ACC112 (cell line): ENCODE results near the gene CFAP126.
A peak's percentile ranks its signal among the peaks of the same experiment; 100 is the strongest.
"Not testable (repeated sequence)": the region's sequence is repeated elsewhere in the genome, so short reads cannot be mapped to it uniquely, and the experiment has no call there.

ENCODE experiments used
- H2AFZ ChIP-seq: fragments of 200-600 bp; sonication (generic); one replicate; pipeline ENCODE4 v1.6.0; 2017; ENCODE audit warnings: antibody characterized with exemption, low read length; ENCODE audit not compliant: unreplicated experiment
- H3K27ac ChIP-seq: fragments of 200-600 bp; sonication (generic); 2 replicates; pipeline ENCODE4 v1.5.1; 2014; ENCODE audit warnings: low read depth, mild to moderate bottlenecking, antibody characterized with exemption, low read length, moderate library complexity
- H3K27me3 ChIP-seq: fragments of 200-600 bp; sonication (generic); 2 replicates; pipeline ENCODE4 v1.6.1; 2014; ENCODE audit warnings: mild to moderate bottlenecking, antibody characterized with exemption, low read length, moderate library complexity, mixed read lengths; ENCODE audit not compliant: insufficient read depth
- H3K36me3 ChIP-seq: fragments of 200-600 bp; sonication (generic); 2 replicates; pipeline ENCODE4 v1.6.1; 2016; ENCODE audit warnings: mild to moderate bottlenecking, antibody characterized with exemption, low read length, moderate library complexity, mixed read lengths; ENCODE audit not compliant: insufficient read depth
- H3K4me1 ChIP-seq: fragments of 200-600 bp; sonication (generic); one replicate; pipeline ENCODE4 v1.6.1; 2016; ENCODE audit warnings: low read length, mixed read lengths; ENCODE audit not compliant: insufficient read depth, unreplicated experiment, control insufficient read depth
- H3K4me3 ChIP-seq: fragments of 200-600 bp; sonication (generic); 2 replicates; pipeline ENCODE4 v1.5.1; 2014; ENCODE audit warnings: mild to moderate bottlenecking, low read depth, low read length
- H3K79me2 ChIP-seq: fragments of 200-600 bp; sonication (generic); one replicate; pipeline ENCODE4 v1.6.0; 2016; ENCODE audit warnings: low read length; ENCODE audit not compliant: control insufficient read depth, unreplicated experiment, insufficient read depth

The CFAP126 gene

DNA sequence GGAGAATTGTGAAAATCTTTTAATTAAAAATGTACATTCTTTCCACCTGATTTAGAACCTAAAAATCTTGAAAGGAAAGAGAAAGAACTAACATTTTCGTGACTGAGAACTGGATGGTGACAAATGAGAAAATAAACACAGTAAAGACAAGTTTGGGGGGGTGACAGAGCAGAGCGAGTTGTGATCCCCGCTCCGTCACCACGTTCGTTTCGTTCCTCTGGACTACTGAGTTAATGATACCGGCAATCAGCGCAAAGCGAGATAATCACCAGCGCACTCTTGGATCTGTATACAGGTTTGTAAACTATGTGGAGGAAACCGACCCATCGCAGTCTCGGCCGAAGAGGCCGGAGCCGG lies 31.2 kb upstream of the CFAP126 start:
- Histone ChIP-seq H3K4me3 (peak overlapping the region; percentile 86), H3K79me2 (no peaks in the 10 kb centered on the region), H3K27me3 (no peaks in the 10 kb centered on the region), H2AFZ (peak overlapping the region; percentile 99), H3K4me1 (peaks cover 12% of the 10 kb centered on the region), H3K36me3 (no peaks in the 10 kb centered on the region), H3K27ac (peak overlapping the region; percentile 99)

DNA sequence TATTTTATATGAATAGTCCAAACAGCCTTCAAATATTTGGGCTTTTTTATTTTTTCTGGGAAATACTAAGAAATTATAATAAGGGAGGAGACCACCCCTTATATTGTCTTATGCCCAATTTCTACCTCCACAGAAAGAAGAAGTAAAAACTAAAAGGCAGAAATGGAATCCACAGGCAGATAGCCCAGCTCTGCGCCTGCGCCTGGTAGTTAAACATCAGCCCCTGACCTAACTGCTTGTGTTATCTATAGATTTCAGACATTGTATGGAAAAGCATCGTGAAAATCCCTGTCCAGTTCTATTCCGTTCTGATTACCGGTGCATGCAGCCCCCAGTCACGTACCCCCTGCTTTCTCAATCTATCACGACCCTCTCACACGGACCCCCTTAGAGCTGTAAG lies 29.4 kb upstream of the CFAP126 start:
- not testable (repeated sequence) for H3K27me3 ChIP-seq, H3K79me2 ChIP-seq, H3K4me3 ChIP-seq, H3K27ac ChIP-seq, H3K36me3 ChIP-seq, H2AFZ ChIP-seq, H3K4me1 ChIP-seq

DNA sequence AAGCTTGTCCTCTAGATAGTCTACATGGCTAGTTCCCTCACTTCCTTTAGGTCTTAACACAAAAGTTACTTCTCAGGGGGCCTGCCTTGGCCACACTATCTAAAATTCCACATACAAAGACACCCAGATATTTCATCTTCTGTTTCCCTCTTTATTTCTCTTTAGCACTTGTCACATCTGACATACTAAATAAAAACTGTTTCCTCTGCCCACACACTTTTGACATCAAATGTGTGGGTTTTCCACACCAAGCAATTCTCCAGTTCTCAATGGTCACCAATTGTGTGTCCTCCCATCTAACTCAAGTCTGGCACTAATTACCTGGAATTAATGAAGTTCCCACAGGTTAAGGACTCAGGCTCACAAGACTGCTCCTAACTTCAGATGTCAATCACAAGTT lies 25.5 kb upstream of the CFAP126 start:
- Histone ChIP-seq H3K27me3 (no peaks in the 10 kb centered on the region), H3K4me1 (no peaks in the 10 kb centered on the region), H3K27ac (no peak overlapping the region), H3K36me3 (no peaks in the 10 kb centered on the region), H3K4me3 (no peak overlapping the region), H2AFZ (no peak overlapping the region), H3K79me2 (no peaks in the 10 kb centered on the region)

DNA sequence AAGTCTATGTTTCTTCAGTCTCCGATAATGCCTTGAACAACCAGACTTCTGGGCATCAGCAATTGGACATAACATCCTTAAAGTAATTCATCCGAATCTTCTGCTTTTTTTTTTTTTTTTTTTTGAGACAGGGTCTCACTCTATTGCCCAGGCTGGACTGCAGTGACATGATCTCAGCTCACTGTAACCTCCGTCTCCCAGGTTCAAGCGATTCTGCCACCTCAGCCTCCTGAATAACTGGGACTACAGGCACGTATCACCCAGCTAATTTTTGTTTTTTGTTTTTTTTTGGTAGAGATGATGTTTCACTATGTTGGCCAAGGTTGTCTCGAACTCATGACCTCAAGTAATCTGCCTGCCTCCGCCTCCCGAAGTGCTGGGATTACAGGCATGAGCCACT lies 23.9 kb upstream of the CFAP126 start:
- H3K4me3 ChIP-seq, result no peak overlapping the region
- H3K27me3 ChIP-seq, result no peaks in the 10 kb centered on the region
- H3K36me3 ChIP-seq, result no peaks in the 10 kb centered on the region
- no peaks in the 10 kb centered on the region for H3K4me1 ChIP-seq
- H3K27ac ChIP-seq, result no peak overlapping the region
- no peaks in the 10 kb centered on the region for H3K79me2 ChIP-seq
- no peak overlapping the region for H2AFZ ChIP-seq

DNA sequence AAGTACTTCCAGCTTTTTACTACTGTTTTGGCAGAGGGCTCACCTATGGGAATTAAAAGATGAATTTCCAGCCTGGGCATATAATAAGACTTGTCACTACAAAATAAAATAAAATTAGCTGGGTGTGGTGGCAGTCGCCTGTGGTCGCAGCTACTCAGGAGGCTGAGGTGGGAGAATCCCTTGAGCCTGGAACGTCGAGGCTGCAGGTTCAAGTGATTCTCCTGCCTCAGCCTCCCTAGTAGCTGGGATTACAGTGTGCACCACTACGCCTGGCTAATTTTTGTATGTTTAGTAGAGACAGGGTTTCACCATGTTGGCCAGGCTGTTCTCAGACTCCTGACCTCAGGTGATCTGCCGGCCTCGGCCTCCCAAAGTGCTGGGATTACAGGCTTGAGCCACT lies 23.5 kb upstream of the CFAP126 start:
- peak overlapping the region; percentile 96 for H3K4me3 ChIP-seq

DNA sequence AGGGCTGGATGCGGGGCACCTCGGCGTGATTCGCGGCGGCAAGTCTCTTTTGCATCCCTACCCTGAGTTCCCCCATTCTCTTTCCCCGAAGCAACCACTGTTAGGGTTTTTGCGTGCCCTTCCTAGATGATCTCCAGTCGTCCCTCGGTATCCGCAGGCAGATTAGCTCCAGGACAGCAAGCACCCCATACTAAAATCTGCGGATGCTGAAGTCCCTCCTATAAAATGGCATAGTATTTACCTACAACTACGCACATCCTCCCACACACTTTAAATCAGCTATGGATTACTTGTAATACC lies 22.8 kb upstream of the CFAP126 start:
- H3K36me3 ChIP-seq, result no peaks in the 10 kb centered on the region
- H3K4me3 ChIP-seq, result peak overlapping the region; percentile 96
- H3K27me3 ChIP-seq, result no peaks in the 10 kb centered on the region
- H3K79me2 ChIP-seq, result no peaks in the 10 kb centered on the region
- peak overlapping the region; percentile 88 for H2AFZ ChIP-seq
- H3K27ac ChIP-seq, result peak overlapping the region; percentile 76; the same call in 1 of the 2 replicates
- H3K4me1 ChIP-seq, result no peaks in the 10 kb centered on the region

More for the DNA sequence above, 23.5 kb upstream of the CFAP126 start:
- H3K79me2 ChIP-seq, H3K4me1 ChIP-seq, H3K27ac ChIP-seq, H2AFZ ChIP-seq, H3K36me3 ChIP-seq, H3K27me3 ChIP-seq: not testable (repeated sequence)

DNA sequence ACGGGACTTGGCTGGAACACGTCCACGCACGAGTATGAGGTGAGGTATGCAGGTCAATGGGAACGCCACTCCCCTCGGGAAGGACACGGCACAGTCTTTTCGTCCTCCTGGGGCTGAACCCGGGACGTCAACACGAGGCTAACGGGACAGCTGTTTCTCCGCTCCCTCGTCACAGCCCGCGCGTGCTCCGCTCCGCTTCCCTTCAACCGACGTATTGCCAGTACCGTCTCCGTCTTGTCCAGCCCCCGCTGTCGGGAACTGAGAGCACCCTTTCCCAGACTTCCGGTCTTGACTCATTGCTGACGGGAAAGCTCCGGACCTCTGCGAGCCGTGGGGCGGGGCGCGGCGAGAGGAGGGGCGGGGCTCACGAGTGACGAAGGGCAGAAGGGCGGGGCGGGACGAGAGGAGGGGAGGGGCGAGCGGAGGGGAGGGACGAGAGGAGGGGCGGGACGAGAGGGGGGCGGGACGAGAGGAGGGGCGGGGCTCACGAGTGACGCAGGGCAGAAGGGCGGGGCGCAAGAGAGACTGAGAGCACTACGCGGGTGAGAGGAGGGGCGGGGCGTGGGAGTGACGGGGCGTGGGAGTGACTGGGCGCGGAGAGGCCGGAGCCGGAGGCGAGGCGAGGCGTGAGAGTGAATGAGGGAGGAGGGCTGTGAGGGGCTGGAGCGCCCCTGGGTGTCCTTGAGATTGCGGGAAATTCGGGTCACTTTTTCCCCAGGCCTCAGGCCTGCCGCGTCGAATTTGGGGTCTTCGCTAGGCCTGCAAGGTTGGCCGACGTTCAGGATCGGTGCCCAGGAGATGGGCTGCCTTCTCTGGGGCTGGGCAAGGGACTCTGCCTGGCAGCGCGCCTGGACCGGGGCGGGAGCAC lies 22.2 kb upstream of the CFAP126 start:
- Histone ChIP-seq H3K4me1 (no peaks in the 10 kb centered on the region), H3K27me3 (no peaks in the 10 kb centered on the region), H3K27ac (peak overlapping the region; percentile 94), H3K4me3 (peak overlapping the region; percentile 96), H3K79me2 (no peaks in the 10 kb centered on the region), H2AFZ (peak overlapping the region; percentile 88), H3K36me3 (no peaks in the 10 kb centered on the region)

DNA sequence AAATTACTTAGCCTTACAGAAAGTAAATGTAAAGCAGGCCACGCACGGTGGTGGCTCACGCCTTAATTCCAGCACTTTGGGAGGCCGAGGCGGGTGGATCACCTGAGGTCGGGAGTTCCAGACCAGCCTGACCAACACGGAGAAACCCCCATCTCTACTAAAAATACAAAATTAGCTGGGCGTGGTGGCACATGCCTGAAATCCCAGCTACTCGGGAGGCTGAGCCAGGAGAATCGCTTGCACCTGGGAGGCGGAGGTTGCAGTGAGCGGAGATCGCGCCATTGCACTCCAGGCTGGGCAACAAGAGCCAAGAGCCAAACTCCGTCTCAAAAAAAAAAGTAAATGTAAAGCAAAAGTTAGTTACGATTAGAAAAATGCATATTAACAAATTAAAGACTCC lies 21.5 kb upstream of the CFAP126 start:
- H3K27ac ChIP-seq, result peak overlapping the region; percentile 94
- not testable (repeated sequence) for H3K79me2 ChIP-seq, H3K4me1 ChIP-seq, H2AFZ ChIP-seq, H3K36me3 ChIP-seq, H3K27me3 ChIP-seq
- peak overlapping the region; percentile 85 for H3K4me3 ChIP-seq

DNA sequence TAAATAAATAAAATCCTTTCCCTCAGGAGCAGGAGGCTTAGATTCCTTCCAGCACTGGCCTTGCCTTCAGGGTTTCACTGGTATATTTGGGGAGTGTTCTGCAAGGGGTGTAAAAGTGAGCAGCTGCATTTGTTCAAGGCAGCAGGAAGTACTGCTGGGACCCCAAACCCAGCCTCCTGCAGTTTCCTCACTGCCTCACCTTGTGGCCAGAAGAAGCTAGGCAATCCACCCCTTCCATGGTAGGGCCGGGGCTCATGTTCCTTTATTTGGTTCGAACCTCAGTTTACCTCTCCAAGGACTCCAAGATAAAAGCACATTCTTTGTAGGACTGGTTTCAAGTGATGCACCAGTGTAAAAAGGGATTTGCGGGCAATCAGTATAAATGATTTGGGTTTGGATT lies 21.0 kb upstream of the CFAP126 start:
- H3K4me1 ChIP-seq, result peaks cover 1% of the 10 kb centered on the region
- H3K4me3 ChIP-seq, result 0 out of 2 replicates have a peak overlapping the region, but pooled peaks have one; percentile 85
- no peak overlapping the region for H2AFZ ChIP-seq
- no peaks in the 10 kb centered on the region for H3K79me2 ChIP-seq
- H3K27me3 ChIP-seq, result no peaks in the 10 kb centered on the region
- no peaks in the 10 kb centered on the region for H3K36me3 ChIP-seq
- H3K27ac ChIP-seq, result peak overlapping the region; percentile 94; the same call in 1 of the 2 replicates

DNA sequence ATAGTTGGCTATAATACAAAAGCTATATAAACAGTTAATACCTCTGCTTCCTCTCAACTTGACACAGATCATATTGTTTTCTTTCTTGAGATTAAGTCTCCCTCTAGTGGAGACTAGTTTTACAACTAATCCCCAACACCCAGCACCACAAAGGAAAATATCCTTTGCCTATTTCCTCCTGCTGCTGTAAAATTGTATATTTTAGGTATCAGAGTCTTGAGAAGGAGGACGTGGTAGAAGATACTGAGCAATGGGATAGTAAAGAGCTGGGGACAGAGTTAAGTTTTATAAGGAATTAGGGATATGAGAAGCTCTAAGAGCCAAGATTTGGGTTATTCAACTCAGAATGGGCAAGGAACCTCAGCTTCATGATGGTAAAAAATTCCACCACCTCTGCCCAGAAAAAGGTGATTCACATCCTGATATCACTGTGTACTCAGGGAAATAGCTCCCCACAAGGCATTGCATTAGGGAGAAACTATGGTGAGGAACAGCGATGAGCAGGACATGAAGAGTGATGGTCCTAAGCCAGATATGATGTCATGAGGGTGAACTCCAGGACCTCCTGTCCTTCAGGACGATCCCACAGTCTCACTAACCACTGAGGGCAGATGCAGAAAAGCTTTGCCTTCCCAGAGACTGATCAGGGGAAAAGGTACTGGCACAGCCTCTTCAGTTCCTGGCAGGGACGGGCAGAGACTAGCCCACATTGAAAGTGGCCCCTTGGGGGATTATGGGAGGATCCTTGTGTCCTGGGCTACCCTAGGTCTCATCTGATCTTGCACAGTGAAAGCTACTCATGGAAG lies 14.7 kb upstream of the CFAP126 start:
- H3K27me3 ChIP-seq, result no peaks in the 10 kb centered on the region
- H3K27ac ChIP-seq, result peak overlapping the region; percentile 97
- H2AFZ ChIP-seq, result peak overlapping the region; percentile 78
- no peaks in the 10 kb centered on the region for H3K79me2 ChIP-seq
- peak overlapping the region; percentile 63 for H3K4me3 ChIP-seq
- no peaks in the 10 kb centered on the region for H3K36me3 ChIP-seq
- H3K4me1 ChIP-seq, result peaks cover 16% of the 10 kb centered on the region

DNA sequence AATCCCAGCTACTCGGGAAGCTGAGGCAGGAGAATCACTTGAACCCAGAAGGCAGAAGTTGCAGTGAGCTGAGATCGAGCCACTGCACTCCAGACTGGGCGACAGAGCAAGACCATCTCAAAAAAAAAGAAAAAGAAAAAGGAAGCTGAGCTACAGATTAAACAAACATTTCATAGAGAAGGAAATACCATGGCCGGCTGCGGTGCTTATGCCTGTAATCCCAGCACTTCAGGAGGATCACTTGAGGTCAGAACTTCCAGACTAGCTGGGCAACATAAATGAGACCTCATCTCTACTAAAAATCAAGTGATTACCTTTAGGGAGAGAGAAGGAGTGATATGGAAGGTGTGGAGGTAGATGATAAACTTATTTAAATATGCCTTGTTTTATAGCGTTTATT lies 14.0 kb upstream of the CFAP126 start:
- peak overlapping the region; percentile 97 for H3K27ac ChIP-seq
- peaks cover 16% of the 10 kb centered on the region for H3K4me1 ChIP-seq
- H3K4me3 ChIP-seq, result no peak overlapping the region
- H3K36me3 ChIP-seq, result no peaks in the 10 kb centered on the region
- H3K27me3 ChIP-seq, result no peaks in the 10 kb centered on the region
- no peaks in the 10 kb centered on the region for H3K79me2 ChIP-seq
- H2AFZ ChIP-seq, result peak overlapping the region; percentile 82
